Fibroblast of villous mesenchyme (primary cell): Measurements from ENCODE around the gene ZFP36L2. TPM values are rescaled to one million over a fixed set of nuclear protein-coding genes. Genes with fewer than 3 reads are reported as not detected.

ENCODE experiments used
- DNase-seq: peaks from one replicate; pipeline ENCODE4 v3.0.0-alpha.2; 2010; ENCODE audit warnings: low read depth
- H3K4me3 ChIP-seq: 2 replicates; pipeline ENCODE4 v1.5.1; 2011; ENCODE audit warnings: low read depth, mild to moderate bottlenecking, low read length
- total RNA-seq: library from RNA; depleted of rRNA; stranded (reverse); fragments of >200 nt; gene quantifications from 2 replicates; pipeline ENCODE4 v1.2.3, GENCODE V29; 2012
- TF ChIP-seq, protein P1 (sequence below): IDR thresholded peaks from 2 replicates; pipeline ENCODE4 v1.5.1; 2012; ENCODE audit warnings: low read depth, mild to moderate bottlenecking, low read length; ENCODE audit not compliant: insufficient read depth

Gene ZFP36L2
- total RNA-seq, 1 donor: 25.9 TPM

GRCh38 chr2:43201016-43201415 is 25.4 kb downstream of the ZFP36L2 start:
- DNase-seq: no peak
- no peak overlapping the region for H3K4me3 ChIP-seq
- TF ChIP-seq, protein P1, sequence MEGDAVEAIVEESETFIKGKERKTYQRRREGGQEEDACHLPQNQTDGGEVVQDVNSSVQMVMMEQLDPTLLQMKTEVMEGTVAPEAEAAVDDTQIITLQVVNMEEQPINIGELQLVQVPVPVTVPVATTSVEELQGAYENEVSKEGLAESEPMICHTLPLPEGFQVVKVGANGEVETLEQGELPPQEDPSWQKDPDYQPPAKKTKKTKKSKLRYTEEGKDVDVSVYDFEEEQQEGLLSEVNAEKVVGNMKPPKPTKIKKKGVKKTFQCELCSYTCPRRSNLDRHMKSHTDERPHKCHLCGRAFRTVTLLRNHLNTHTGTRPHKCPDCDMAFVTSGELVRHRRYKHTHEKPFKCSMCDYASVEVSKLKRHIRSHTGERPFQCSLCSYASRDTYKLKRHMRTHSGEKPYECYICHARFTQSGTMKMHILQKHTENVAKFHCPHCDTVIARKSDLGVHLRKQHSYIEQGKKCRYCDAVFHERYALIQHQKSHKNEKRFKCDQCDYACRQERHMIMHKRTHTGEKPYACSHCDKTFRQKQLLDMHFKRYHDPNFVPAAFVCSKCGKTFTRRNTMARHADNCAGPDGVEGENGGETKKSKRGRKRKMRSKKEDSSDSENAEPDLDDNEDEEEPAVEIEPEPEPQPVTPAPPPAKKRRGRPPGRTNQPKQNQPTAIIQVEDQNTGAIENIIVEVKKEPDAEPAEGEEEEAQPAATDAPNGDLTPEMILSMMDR: no peak

- DNase-seq: no peak
- H3K4me3 ChIP-seq: no peak overlapping the region
- TF ChIP-seq, protein P1: no peak
These were observed 26.6 kb downstream of the ZFP36L2 start for GRCh38 chr2:43199492-43200488.

DNA sequence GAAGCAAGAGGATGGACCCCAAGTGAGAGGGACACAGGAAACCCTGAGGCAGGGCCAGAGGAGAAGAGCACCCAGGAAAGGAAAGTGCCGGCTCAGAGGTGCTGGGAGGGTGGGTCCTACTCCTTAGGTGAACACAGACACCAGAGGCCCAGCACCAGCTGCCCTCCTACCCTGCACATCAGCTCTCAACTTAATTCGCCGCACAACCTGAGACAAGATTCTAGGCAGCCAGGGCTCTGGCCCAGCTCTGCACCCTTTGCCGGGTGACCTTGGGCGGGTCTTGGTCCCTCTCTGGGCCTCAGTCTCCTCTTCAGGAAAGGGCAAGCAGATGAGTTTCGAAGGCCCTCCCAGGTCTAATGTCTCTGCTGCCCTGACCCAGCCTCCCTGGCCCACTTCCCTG is 28.1 kb downstream of the ZFP36L2 start:
- DNase-seq: no peak
- TF ChIP-seq, protein P1: no peak

DNA sequence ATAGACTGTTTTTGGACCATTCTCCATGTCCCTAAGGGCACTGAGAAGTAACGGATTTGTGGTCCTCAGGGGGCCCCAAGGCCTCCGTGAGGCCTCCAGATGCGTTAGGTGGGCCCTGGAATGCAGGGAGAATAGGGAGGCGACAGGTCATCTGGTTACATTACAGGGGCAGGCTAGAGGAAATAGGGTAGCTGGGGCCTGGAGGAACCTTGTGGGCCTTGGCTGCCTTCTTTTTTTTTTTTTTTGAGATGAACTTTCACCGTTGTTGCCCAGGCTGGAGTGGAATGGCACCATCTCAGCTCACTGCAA is 28.9 kb downstream of the ZFP36L2 start:
- H3K4me3 ChIP-seq: no peak overlapping the region
- TF ChIP-seq, protein P1: no peak
- no peak for DNase-seq

More for the DNA sequence above, 28.1 kb downstream of the ZFP36L2 start:
- H3K4me3 ChIP-seq: no peak overlapping the region

DNA sequence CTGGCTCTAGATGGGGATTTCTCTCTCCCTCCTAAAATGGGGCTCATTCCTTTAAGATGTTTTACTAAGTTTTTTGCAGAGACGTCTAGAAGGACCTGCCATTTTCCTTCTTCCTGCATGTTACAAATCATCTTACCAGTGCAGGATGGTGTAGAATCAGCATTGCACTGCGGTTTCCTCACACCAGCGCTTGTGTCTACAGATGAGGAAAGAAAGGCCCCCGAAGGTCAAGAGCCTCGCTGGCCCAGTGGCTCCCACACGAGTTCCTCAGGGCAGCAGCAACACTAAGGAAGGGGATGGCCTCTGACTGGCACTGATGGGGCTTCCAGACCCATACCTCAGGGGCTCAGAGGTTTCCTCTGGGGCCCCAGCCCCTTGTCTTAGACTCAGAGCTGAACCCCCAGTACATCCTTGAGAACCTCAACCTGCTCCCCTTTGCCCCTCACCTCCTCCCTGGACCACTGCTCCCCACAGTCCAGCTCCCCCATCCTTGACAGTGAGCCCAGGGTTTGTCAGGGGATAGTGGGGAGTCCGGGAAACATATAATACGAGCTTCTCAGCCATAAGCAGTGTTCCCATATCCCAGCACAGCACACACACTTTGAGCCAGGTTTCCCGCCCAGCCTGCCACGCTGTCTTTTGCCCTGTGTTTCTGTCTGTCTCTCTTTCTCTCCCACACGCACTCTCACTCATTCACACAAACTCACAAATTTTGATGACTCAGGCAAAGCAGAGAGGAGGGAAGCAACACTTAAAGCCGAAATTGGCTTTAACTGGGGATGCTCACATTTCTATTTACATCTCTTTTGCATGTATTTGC is 29.4 kb downstream of the ZFP36L2 start:
- H3K4me3 ChIP-seq: no peak overlapping the region
- DNase-seq: no peak
- TF ChIP-seq, protein P1: no peak

GRCh38 chr2:43194121-43194869 is 32.1 kb downstream of the ZFP36L2 start:
- TF ChIP-seq, protein P1: no peak
- no peak for DNase-seq

More at GRCh38 chr2:43194121-43194869, 32.1 kb downstream of the ZFP36L2 start:
- H3K4me3 ChIP-seq: no peak overlapping the region
